CD14-positive monocyte (primary cell): ENCODE data around the gene SEMA3E. TPM values are rescaled to one million over a fixed set of nuclear protein-coding genes. Genes with fewer than 3 reads are reported as not detected.

ENCODE experiments used
- DNase-seq, 3 donors: peaks; one replicate each; pipeline ENCODE4 v3.0.0-alpha.2; 2011 to 2022
- H2AFZ ChIP-seq: 2 replicates; pipeline ENCODE4 v1.6.0; 2012; ENCODE audit warnings: mild to moderate bottlenecking, low read depth, low read length, inconsistent platforms; ENCODE audit not compliant: insufficient read depth, poor library complexity, severe bottlenecking
- H3K27ac ChIP-seq, 2 donors: 1 replicate in 1 of 2; 2 replicates in 1 of 2; pipeline ENCODE4 v1.5.1; 2012 to 2013; ENCODE audit warnings: low read length in 2 of 2, control low read depth in 1 of 2, inconsistent platforms in 1 of 2, low read depth in 1 of 2, mild to moderate bottlenecking in 1 of 2
- H3K27me3 ChIP-seq, 2 donors: one replicate each; pipeline versions ENCODE4 v1.6.0 to v1.6.1; 2011 to 2013; ENCODE audit warnings: low read length in 2 of 2; ENCODE audit not compliant: control insufficient read depth in 2 of 2, insufficient read depth in 2 of 2
- H3K36me3 ChIP-seq, 2 donors: replicated peaks in 1 of 2; 1 replicate in 1 of 2; 2 replicates in 1 of 2; pipeline versions ENCODE4 v1.5.1 to v1.6.1; 2012 to 2013; ENCODE audit warnings: low read length in 2 of 2, control low read depth in 1 of 2, inconsistent platforms in 1 of 2, mild to moderate bottlenecking in 1 of 2; ENCODE audit not compliant: insufficient read depth in 2 of 2, control insufficient read depth in 1 of 2
- H3K4me1 ChIP-seq, 2 donors: 1 replicate in 1 of 2; 2 replicates in 1 of 2; pipeline versions ENCODE4 v1.5.1 to v1.6.1; 2012 to 2013; ENCODE audit warnings: low read length in 2 of 2, control low read depth in 1 of 2, inconsistent platforms in 1 of 2, mild to moderate bottlenecking in 1 of 2, moderate library complexity in 1 of 2; ENCODE audit not compliant: insufficient read depth in 2 of 2, control insufficient read depth in 1 of 2
- H3K4me2 ChIP-seq: replicated peaks from 2 replicates; pipeline ENCODE3; 2012; ENCODE audit warnings: low read length, moderate library complexity, mild to moderate bottlenecking; ENCODE audit not compliant: poor library complexity, severe bottlenecking; ENCODE audit errors: extremely low read depth
- H3K4me3 ChIP-seq, 3 experiments: fragments of 200-600 bp in 1 of 3; sonication (generic) in 1 of 3; replicated peaks in 1 of 3; 1 replicate in 2 of 3; 2 replicates in 1 of 3; pipeline ENCODE4 v1.5.1; 2011 to 2013; ENCODE audit warnings: low read length in 3 of 3, mild to moderate bottlenecking in 3 of 3, control low read depth in 2 of 3, low read depth in 2 of 3, inconsistent platforms in 1 of 3, moderate library complexity in 1 of 3
- H3K79me2 ChIP-seq: 2 replicates; pipeline ENCODE4 v1.6.0; 2012; ENCODE audit warnings: mild to moderate bottlenecking, control low read depth, inconsistent platforms, low read length, moderate library complexity; ENCODE audit not compliant: insufficient read depth
- H3K9ac ChIP-seq: 2 replicates; pipeline ENCODE4 v1.6.0; 2017; ENCODE audit warnings: low read length, mild to moderate bottlenecking; ENCODE audit not compliant: insufficient read depth, poor library complexity, severe bottlenecking
- H3K9me3 ChIP-seq, 2 donors: replicated peaks in 1 of 2; 1 replicate in 1 of 2; 2 replicates in 1 of 2; pipeline versions ENCODE4 v1.5.1 to v1.6.1; 2012 to 2013; ENCODE audit warnings: low read length in 2 of 2, control low read depth in 1 of 2; ENCODE audit not compliant: control insufficient read depth in 1 of 2, insufficient read depth in 1 of 2
- H4K20me1 ChIP-seq: 2 replicates; pipeline ENCODE4 v1.6.0; 2012; ENCODE audit warnings: mild to moderate bottlenecking, low read length, control low read depth, moderate library complexity; ENCODE audit not compliant: insufficient read depth
- H3K27ac Mint-ChIP-seq, 7 donors: one replicate each; pipeline ENCODE4 v1.8.0; 2020; ENCODE audit warnings: mild to moderate bottlenecking in 7 of 7, mixed read lengths in 7 of 7, moderate library complexity in 6 of 7, inconsistent platforms in 2 of 7
- H3K27me3 Mint-ChIP-seq, 3 donors: one replicate each; pipeline ENCODE4 v1.8.0; 2021 to 2022; ENCODE audit warnings: low read depth in 3 of 3, mild to moderate bottlenecking in 3 of 3, mixed read lengths in 3 of 3, moderate library complexity in 3 of 3, inconsistent platforms in 1 of 3
- H3K36me3 Mint-ChIP-seq, 2 donors: one replicate each; pipeline ENCODE4 v1.8.0; 2020; ENCODE audit warnings: mixed read lengths in 2 of 2, inconsistent platforms in 1 of 2, mild to moderate bottlenecking in 1 of 2
- H3K4me1 Mint-ChIP-seq: one replicate; pipeline ENCODE4 v1.8.0; 2020; ENCODE audit warnings: mild to moderate bottlenecking, mixed read lengths
- H3K4me3 Mint-ChIP-seq, 2 donors: one replicate each; pipeline ENCODE4 v1.8.0; 2020; ENCODE audit warnings: mild to moderate bottlenecking in 2 of 2, mixed read lengths in 2 of 2, moderate library complexity in 1 of 2
- H3K9me3 Mint-ChIP-seq, 7 donors: one replicate each; pipeline ENCODE4 v1.8.0; 2020 to 2022; ENCODE audit warnings: mixed read lengths in 7 of 7, mild to moderate bottlenecking in 6 of 7, moderate library complexity in 6 of 7, inconsistent platforms in 2 of 7
- CTCF ChIP-seq: fragments of 200-600 bp; IDR thresholded peaks from one replicate; pipeline ENCODE4 v1.8.0; 2022; ENCODE audit warnings: antibody characterized with exemption, mild to moderate bottlenecking
- WGBS: methylation state at CpG from one replicate; pipeline ENCODE4 v1.1.5; 2013; ENCODE audit warnings: missing lambda C conversion rate; ENCODE audit not compliant: insufficient coverage; 5-methylcytosine and 5-hydroxymethylcytosine counted together
- intact Hi-C, 2 donors: fragments of 100-400 bp; cut with micrococcal nuclease; formaldehyde crosslinking; loops; one replicate each; pipeline versions ENCODE4 v1.15.0 to v1.15.1; 2023
- polyA plus RNA-seq, 3 donors: library from polyadenylated mRNA; depleted of rRNA in 1 of 3; unstranded in 2 of 3; stranded (reverse) in 1 of 3; fragments of 300-500 nt in 2 of 3; fragments of >200 nt in 1 of 3; fragmentation: Illumina TruSeq in 2 of 3; gene quantifications; 1 replicate in 2 of 3; 2 replicates in 1 of 3; pipeline ENCODE4 v1.2.3, GENCODE V29; 2012 to 2021

SEMA3E gene
- polyA plus RNA-seq, 3 donors: not detected

DNA sequence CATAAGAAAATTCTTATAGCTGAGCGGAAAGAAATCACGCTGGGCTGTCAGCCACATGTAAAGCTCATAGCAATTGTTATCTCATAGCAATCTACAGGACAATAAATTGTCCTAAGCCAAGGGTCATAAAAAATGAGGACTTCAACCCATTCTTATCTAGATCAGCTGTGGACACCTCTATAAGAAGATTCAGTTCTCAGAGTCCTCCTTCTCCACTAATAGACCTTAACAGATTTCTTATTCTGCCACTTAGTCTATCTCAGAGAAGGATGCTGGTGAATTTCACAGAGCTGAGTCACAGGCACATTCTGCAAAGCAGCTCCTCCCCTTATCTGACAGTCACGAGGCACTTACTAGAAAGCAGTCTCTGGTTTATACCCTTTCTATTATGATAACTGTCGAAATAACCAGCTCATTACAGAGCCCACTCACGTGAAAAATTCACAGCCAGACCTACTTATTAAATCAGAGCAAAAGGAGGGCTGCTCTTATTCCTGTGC, 300.9 kb downstream of the SEMA3E start:
- no peak overlapping the region for H3K9ac ChIP-seq
- H3K4me3 Mint-ChIP-seq: no peak overlapping the region
- H3K9me3 ChIP-seq: peaks cover 0 to 4% of the 10 kb centered on the region in 2 donors
- H3K9me3 Mint-ChIP-seq: peaks cover 0 to 9% (median 5%) of the 10 kb centered on the region in 7 donors
- no peaks in the 10 kb centered on the region for H3K36me3 Mint-ChIP-seq
- WGBS: 60% methylated on average over 1 of the region's 5 CpGs
- no peak overlapping the region for H2AFZ ChIP-seq
- no peak overlapping the region for H3K27ac Mint-ChIP-seq
- no peaks in the 10 kb centered on the region for H3K4me1 ChIP-seq
- no peaks in the 10 kb centered on the region for H3K27me3 ChIP-seq
- no peaks in the 10 kb centered on the region for H3K79me2 ChIP-seq
- no peak overlapping the region for H3K4me2 ChIP-seq
- H3K36me3 ChIP-seq: no peaks in the 10 kb centered on the region
- no peak overlapping the region for H3K27ac ChIP-seq
- H3K4me1 Mint-ChIP-seq: no peaks in the 10 kb centered on the region
- no peaks in the 10 kb centered on the region for H3K27me3 Mint-ChIP-seq
- intact Hi-C loops: no loop called here
- no peak for DNase-seq
- no peak for TF ChIP-seq CTCF
- no peaks in the 10 kb centered on the region for H4K20me1 ChIP-seq
- no peak overlapping the region for H3K4me3 ChIP-seq

- H3K4me1 ChIP-seq: no peaks in the 10 kb centered on the region
- H3K9ac ChIP-seq: no peak overlapping the region
- peaks cover 0 to 16% of the 10 kb centered on the region in 2 donors for H3K9me3 ChIP-seq
- intact Hi-C loops: no loop called here
- Mint-ChIP-seq H3K4me1 (no peaks in the 10 kb centered on the region), H3K27ac (no peak overlapping the region), H3K9me3 (peaks cover 2 to 12% (median 8%) of the 10 kb centered on the region in 7 donors), H3K27me3 (no peaks in the 10 kb centered on the region), H3K4me3 (no peak overlapping the region), H3K36me3 (no peaks in the 10 kb centered on the region)
- no peaks in the 10 kb centered on the region for H3K27me3 ChIP-seq
- H3K79me2 ChIP-seq: no peaks in the 10 kb centered on the region
- H3K4me2 ChIP-seq: no peak overlapping the region
- H3K27ac ChIP-seq: no peak overlapping the region
- no peaks in the 10 kb centered on the region for H3K36me3 ChIP-seq
- no peak for TF ChIP-seq CTCF
- H2AFZ ChIP-seq: no peak overlapping the region
- no CpG with 5 or more reads among the region's 2 CpGs for WGBS
- no peak for DNase-seq
- H4K20me1 ChIP-seq: no peaks in the 10 kb centered on the region
- H3K4me3 ChIP-seq: no peak overlapping the region
These were observed 309.0 kb downstream of the SEMA3E start for GRCh38 chr7:83339907-83340306.
